Measurements from ENCODE around the gene CRYBA1.

- TF ChIP-seq EZH2 (IDR thresholded peaks at IDR 0.05; ENCODE audit: low read length) (no peak), CTCF (optimal IDR thresholded peaks at IDR 0.05 in 1 of 3, IDR thresholded peaks at IDR 0.05 in 1 of 3, conservative IDR thresholded peaks at IDR 0.05 in 1 of 3; ENCODE audit: extremely low read depth in 1 of 3, insufficient read depth in 2 of 3, low read length in 3 of 3) (no peak)
These were observed 31.5 kb upstream of the CRYBA1 start for GRCh38 chr17:29215174-29215573.

Data from keratinocyte (primary cell).